COLO668 (cell line): ENCODE measurements around the gene CD8A.
A peak's percentile ranks its signal among the peaks of the same experiment; 100 is the strongest.
"Not testable (repeated sequence)": the region's sequence is repeated elsewhere in the genome, so short reads cannot be mapped to it uniquely, and the experiment has no call there.

Source experiments
- DNase-seq: peaks from one replicate; lab custom pipeline; 2025; ENCODE audit not compliant: unreplicated experiment; lab: John Stamatoyannopoulos, UW

CD8A gene

DNA sequence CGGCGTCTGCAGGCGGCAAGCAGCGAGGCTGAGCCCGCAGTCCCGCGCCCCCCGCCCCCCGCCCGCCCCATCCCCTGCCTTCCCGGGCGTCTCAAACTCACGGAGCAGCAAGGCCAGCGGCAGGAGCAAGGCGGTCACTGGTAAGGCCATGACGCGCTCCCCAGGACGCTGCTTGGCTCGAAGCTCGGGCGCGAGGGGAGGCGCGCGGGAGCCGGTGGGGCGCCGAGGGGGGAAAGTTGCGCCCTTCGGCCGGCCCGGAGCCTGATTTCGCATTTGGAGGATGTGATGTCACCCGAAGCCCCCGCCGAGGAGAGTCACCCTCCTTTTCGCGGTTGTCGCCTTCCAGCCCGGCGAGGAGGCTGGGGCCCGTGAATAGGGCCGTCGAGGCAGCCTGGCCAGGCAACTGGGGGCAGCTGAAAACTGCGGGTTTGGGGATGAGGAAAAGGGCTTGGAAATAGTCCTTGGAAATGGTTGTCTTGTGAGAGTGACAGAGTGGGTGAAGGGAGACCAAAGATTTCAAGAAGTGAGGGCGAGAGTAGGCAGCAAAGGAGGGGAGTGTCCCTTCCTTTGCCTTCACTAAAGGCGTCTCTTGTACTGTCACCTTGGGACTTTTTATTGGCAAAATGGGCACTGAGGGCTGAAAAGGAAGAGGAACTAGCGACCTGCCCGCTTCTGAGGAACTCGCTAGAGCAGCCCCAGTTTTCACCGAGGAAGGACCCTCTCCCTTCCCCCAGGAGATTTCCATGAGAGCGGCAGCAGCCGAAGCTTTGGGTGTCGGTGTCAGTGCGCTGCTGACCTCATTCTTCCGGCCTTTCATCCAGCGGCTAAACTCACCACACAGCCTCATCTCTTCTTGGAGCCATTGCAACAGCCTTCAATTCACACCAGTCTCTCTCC is at the start of gene CD8A:
Gene CD8A, minus strand, starts transcription at position 238 of the 897 bp plus-strand sequence. Its CDS starts 88 bp downstream, at position 150.
- DNase-seq, result peak; percentile 16

DNA sequence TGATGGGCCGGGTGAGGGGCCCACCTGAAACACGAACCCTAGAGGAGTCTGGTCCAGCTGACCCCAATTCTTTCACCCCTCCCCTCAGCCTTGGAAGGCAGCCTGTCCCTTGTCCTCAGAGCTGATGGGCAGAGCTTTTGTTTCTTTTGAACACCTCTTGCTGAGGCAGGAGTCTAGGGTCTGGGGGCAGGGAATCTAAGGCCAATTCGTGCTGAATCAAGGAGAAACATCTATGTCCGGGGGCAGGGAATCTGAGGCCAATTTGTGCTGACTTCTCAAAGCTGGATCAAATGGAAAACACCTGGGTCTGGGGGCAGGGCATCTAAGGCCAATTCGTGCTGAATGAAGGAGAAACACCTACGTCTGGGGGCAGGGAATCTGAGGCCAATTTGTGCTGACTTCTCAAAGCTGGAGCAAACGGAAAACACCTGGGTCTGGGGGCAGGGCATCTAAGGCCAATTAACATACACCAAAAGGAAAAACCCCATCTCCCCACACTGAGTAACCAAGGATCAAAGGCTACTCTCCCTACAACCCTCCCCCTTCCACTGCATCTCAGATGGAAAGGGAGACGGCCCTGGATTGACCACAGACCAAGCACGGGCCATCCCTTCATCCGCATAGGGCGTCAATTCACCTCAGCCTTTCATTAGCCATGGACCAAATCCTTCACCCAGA is 49.3 kb upstream of the CD8A start:
- not testable (repeated sequence) for DNase-seq

GRCh38 chr2:86839455-86839854 is 48.7 kb upstream of the CD8A start:
- DNase-seq, result not testable (repeated sequence)

DNA sequence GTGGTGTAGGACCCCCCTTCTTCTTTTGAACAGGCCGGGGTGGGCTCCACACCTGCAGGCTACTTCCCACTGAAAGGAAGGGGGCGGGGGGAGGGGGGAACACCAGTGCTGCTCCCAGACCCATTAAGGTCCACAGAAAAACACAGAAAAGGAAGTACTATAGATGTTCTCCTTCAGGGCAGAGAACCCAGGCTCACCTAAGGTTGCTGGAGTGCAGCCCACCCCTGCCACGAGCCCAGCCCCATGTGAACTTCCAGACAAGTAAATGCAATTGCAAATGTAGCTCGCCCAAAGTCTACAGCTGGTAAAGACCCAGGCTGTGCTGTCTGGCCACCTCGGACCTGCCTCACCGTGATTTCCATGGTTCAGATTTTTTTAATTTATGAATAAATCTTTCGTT is 47.0 kb upstream of the CD8A start:
- not testable (repeated sequence) for DNase-seq

- DNase-seq, result not testable (repeated sequence)
Observed at GRCh38 chr2:86836915-86837695, 46.4 kb upstream of the CD8A start.

GRCh38 chr2:86835548-86835889 is 44.8 kb upstream of the CD8A start:
- not testable (repeated sequence) for DNase-seq

- no peak for DNase-seq
Observed at GRCh38 chr2:86833315-86833714, 42.6 kb upstream of the CD8A start.

DNA sequence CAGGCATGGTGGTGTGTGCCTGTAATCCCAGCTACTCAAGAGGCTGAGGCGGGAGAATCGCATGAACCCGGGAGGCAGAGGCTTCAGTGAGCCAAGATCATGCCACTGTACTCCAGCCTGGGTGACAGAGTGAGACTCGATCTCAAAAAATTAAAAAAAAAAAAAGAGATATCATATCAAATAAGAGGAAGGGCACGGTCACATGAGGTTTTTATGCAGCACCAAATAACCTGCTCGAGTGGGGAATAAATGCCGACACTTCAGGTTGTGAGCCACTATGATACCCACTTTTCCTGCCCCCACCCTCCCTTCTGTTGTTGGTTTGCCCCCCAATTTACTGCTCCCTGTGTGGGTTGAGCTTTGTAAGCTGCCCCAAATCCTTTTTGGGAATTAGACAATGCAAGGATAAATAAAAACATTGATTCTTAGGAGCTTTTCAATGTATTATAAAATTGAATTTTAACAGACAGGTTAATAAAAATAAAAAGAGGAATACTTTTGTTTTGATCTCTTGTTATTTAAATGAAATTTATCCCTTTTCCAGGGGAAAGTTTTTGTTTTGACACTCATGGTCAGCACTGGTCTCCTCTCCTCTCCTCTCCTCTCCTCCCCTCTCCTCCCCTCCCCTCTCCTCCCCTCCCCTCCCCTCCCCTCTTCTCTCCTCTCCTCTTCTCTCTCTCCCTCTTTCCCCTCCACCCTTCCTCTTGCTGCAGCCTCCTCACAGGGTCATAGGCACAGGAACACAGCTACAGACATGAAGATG is 41.8 kb upstream of the CD8A start:
- no peak for DNase-seq

- no peak for DNase-seq
Observed at GRCh38 chr2:86831537-86831936, 40.8 kb upstream of the CD8A start.

GRCh38 chr2:86826951-86827350 is 36.2 kb upstream of the CD8A start:
- DNase-seq, result no peak

- no peak for DNase-seq
Observed at GRCh38 chr2:86825693-86826381, 35.1 kb upstream of the CD8A start.

- no peak for DNase-seq
Observed at GRCh38 chr2:86825036-86825692, 34.5 kb upstream of the CD8A start.

DNA sequence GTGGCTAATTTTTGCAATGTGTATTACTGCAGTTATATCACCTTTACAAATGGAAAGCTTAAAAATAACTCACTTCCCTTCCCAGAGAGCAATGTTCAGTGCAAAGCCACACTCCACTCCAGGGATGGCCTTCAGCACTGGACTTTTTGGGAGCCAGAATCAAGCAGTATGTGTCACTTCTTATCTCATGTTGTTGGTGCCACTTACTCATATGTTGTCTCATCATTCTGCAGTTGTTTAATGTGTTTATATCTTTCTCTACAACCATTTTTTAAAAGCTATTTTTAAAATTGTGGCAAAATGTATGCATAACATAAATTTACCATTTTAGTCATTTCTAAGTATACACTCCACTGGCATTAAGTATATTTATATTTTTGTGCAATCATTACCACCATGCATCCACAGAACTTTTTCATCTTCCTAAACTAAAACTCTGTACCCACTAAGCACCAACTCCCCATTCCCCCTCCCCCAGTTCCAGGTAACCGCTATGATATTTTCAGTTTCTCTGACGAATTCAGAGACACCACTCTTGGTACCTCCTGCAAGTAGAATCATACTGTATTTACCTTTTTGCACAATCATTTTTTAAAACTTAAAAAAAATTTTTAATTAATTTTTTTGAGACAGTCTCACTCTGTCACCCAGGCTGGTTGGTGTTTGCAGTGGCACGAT is 32.1 kb upstream of the CD8A start:
- no peak for DNase-seq

- DNase-seq, result no peak
Observed at GRCh38 chr2:86821842-86822241, 31.1 kb upstream of the CD8A start.

DNA sequence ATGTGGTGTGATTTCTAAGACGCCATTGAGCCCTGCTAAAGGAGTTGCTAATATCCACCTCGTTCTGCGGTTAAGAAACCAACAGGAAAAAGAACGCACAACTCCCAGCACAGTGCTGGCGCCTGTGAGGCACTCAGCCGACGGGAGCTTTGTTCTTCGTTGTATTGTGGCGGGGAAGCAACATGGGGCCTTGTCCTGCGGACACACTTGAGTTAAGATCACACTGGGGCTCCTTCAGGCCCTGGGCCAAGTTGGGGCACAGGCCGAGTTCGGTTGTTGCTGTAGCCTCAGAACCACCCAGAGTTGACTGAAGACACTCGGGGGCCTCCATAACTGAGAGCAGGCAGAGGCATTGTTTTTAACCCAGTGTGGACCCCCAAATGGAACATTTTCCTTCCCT is 30.6 kb upstream of the CD8A start:
- DNase-seq, result no peak

GRCh38 chr2:86818957-86819356 is 28.2 kb upstream of the CD8A start:
- no peak for DNase-seq

- no peak for DNase-seq
Observed at GRCh38 chr2:86818114-86818801, 27.5 kb upstream of the CD8A start.

- DNase-seq, result no peak
Observed at GRCh38 chr2:86815611-86816010, 24.9 kb upstream of the CD8A start.
